ENCODE data around the gene C4orf36. TPM values are rescaled to one million over a fixed set of nuclear protein-coding genes. Genes with fewer than 3 reads are reported as not detected.

C4orf36 gene
- total RNA-seq = not detected

- Histone ChIP-seq H3K27me3 (ENCODE audit: insufficient read depth, low read length) (peaks cover 24% of the 10 kb centered on the region), H3K4me3 (ENCODE audit: low read length) (peak within 1 kb of the TSS; percentile 41), H3K9me3 (ENCODE audit: low read depth, low read length) (no peaks in the 10 kb centered on the region), H3K4me1 (ENCODE audit: insufficient read depth, low read length) (peaks cover 13% of the 10 kb centered on the region)
Measured at GRCh38 chr4:86891762-86892635, at the start of gene C4orf36. Gene C4orf36 (minus strand): TSS chr4:86892422. CDS start chr4:86891520, 902 bp downstream.

- Histone ChIP-seq H3K9me3 (ENCODE audit: low read depth, low read length) (no peaks in the 10 kb centered on the region), H3K4me3 (ENCODE audit: low read length) (no peak overlapping the region), H3K27me3 (ENCODE audit: insufficient read depth, low read length) (no peaks in the 10 kb centered on the region), H3K4me1 (ENCODE audit: insufficient read depth, low read length) (peaks cover 64% of the 10 kb centered on the region)
Measured at GRCh38 chr4:86940920-86941460, 48.8 kb upstream of the C4orf36 start.

GRCh38 chr4:86939729-86940575, 47.7 kb upstream of the C4orf36 start:
- Histone ChIP-seq H3K9me3 (ENCODE audit: low read depth, low read length) (no peaks in the 10 kb centered on the region), H3K4me3 (ENCODE audit: low read length) (no peak overlapping the region), H3K27me3 (ENCODE audit: insufficient read depth, low read length) (no peaks in the 10 kb centered on the region), H3K4me1 (ENCODE audit: insufficient read depth, low read length) (peaks cover 54% of the 10 kb centered on the region)

GRCh38 chr4:86938771-86939520, 46.7 kb upstream of the C4orf36 start:
- no peaks in the 10 kb centered on the region for H3K9me3 ChIP-seq (ENCODE audit: low read depth, low read length)
- no peaks in the 10 kb centered on the region for H3K27me3 ChIP-seq (ENCODE audit: insufficient read depth, low read length)
- H3K4me3 ChIP-seq (ENCODE audit: low read length) = no peak overlapping the region
- peaks cover 58% of the 10 kb centered on the region for H3K4me1 ChIP-seq (ENCODE audit: insufficient read depth, low read length)

GRCh38 chr4:86935853-86936733, 43.9 kb upstream of the C4orf36 start:
- Histone ChIP-seq H3K4me3 (ENCODE audit: low read length) (peak overlapping the region; percentile 78), H3K4me1 (ENCODE audit: insufficient read depth, low read length) (peaks cover 56% of the 10 kb centered on the region), H3K9me3 (ENCODE audit: low read depth, low read length) (no peaks in the 10 kb centered on the region), H3K27me3 (ENCODE audit: insufficient read depth, low read length) (no peaks in the 10 kb centered on the region)

GRCh38 chr4:86935566-86935852, 43.3 kb upstream of the C4orf36 start:
- Histone ChIP-seq H3K9me3 (ENCODE audit: low read depth, low read length) (no peaks in the 10 kb centered on the region), H3K4me1 (ENCODE audit: insufficient read depth, low read length) (peaks cover 50% of the 10 kb centered on the region), H3K27me3 (ENCODE audit: insufficient read depth, low read length) (no peaks in the 10 kb centered on the region), H3K4me3 (ENCODE audit: low read length) (peak overlapping the region; percentile 78)

- Histone ChIP-seq H3K4me1 (ENCODE audit: insufficient read depth, low read length) (peaks cover 45% of the 10 kb centered on the region), H3K27me3 (ENCODE audit: insufficient read depth, low read length) (no peaks in the 10 kb centered on the region), H3K4me3 (ENCODE audit: low read length) (peak within 1 kb of the TSS; percentile 78), H3K9me3 (ENCODE audit: low read depth, low read length) (no peaks in the 10 kb centered on the region)
Measured at GRCh38 chr4:86934771-86935565, 42.7 kb upstream of the C4orf36 start, which contains the start of gene AFF1. Gene AFF1 (plus strand): TSS chr4:86935011. CDS start chr4:86948534, 13,523 bp downstream.

GRCh38 chr4:86934147-86934770, 42.0 kb upstream of the C4orf36 start:
- peaks cover 39% of the 10 kb centered on the region for H3K4me1 ChIP-seq (ENCODE audit: insufficient read depth, low read length)
- no peaks in the 10 kb centered on the region for H3K9me3 ChIP-seq (ENCODE audit: low read depth, low read length)
- peak overlapping the region; percentile 78 for H3K4me3 ChIP-seq (ENCODE audit: low read length)
- no peaks in the 10 kb centered on the region for H3K27me3 ChIP-seq (ENCODE audit: insufficient read depth, low read length)

- Histone ChIP-seq H3K27me3 (ENCODE audit: insufficient read depth, low read length) (no peaks in the 10 kb centered on the region), H3K9me3 (ENCODE audit: low read depth, low read length) (no peaks in the 10 kb centered on the region), H3K4me3 (ENCODE audit: low read length) (no peak overlapping the region), H3K4me1 (ENCODE audit: insufficient read depth, low read length) (peaks cover 33% of the 10 kb centered on the region)
Measured at GRCh38 chr4:86928400-86929255, 36.4 kb upstream of the C4orf36 start.

GRCh38 chr4:86927843-86928395, 35.7 kb upstream of the C4orf36 start:
- Histone ChIP-seq H3K4me1 (ENCODE audit: insufficient read depth, low read length) (peaks cover 32% of the 10 kb centered on the region), H3K4me3 (ENCODE audit: low read length) (no peak overlapping the region), H3K9me3 (ENCODE audit: low read depth, low read length) (no peaks in the 10 kb centered on the region), H3K27me3 (ENCODE audit: insufficient read depth, low read length) (no peaks in the 10 kb centered on the region)

- Histone ChIP-seq H3K4me1 (ENCODE audit: insufficient read depth, low read length) (peaks cover 41% of the 10 kb centered on the region), H3K9me3 (ENCODE audit: low read depth, low read length) (no peaks in the 10 kb centered on the region), H3K27me3 (ENCODE audit: insufficient read depth, low read length) (no peaks in the 10 kb centered on the region), H3K4me3 (ENCODE audit: low read length) (no peak overlapping the region)
Measured at GRCh38 chr4:86926435-86927086, 34.3 kb upstream of the C4orf36 start.

- Histone ChIP-seq H3K4me1 (ENCODE audit: insufficient read depth, low read length) (peaks cover 44% of the 10 kb centered on the region), H3K9me3 (ENCODE audit: low read depth, low read length) (no peaks in the 10 kb centered on the region), H3K27me3 (ENCODE audit: insufficient read depth, low read length) (no peaks in the 10 kb centered on the region), H3K4me3 (ENCODE audit: low read length) (no peak overlapping the region)
Measured at GRCh38 chr4:86924811-86925210, 32.6 kb upstream of the C4orf36 start.

Data from mononuclear cell (primary cell).